ENCODE data around the gene ACKR4. TPM values are rescaled to one million over a fixed set of nuclear protein-coding genes. Genes with fewer than 3 reads are reported as not detected.

ACKR4 gene
- total and polyA plus RNA-seq, 2 experiments from 2014 or later = 0.26 TPM; not detected in 1

DNA sequence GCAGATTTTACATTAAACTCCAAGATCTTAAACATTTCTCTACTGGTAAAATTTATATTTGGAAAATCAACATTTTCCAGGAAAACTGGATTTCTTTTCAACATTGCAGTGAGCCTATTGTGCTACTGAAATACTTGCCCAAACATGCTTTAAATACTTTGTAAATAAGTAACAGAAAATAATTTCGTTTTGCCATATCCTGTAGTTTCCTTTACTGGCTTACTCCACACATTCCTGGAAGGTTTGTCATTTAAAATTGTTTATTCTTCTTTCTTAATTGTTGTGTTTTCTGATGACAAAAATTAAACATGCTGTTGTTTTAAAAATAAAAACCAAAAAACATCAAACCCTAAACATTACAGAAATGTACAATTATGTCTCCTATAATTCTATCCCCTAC is 40.5 kb downstream of the ACKR4 start:
- Mint-ChIP-seq H3K4me1 (no peaks in the 10 kb centered on the region), H3K27me3 (ENCODE audit: insufficient read depth, low read depth, poor library complexity) (peaks cover 2% of the 10 kb centered on the region), H3K9me3 (no peaks in the 10 kb centered on the region), H3K4me3 (no peak overlapping the region), H3K36me3 (ENCODE audit: low read depth) (no peaks in the 10 kb centered on the region), H3K27ac (no peak overlapping the region)
- Histone ChIP-seq H3K4me1 (ENCODE audit: insufficient read depth) (no peaks in the 10 kb centered on the region), H3K36me3 (ENCODE audit: insufficient read depth) (no peaks in the 10 kb centered on the region), H3K27me3 (ENCODE audit: insufficient read depth) (no peaks in the 10 kb centered on the region), H4K20me1 (replicated peaks; ENCODE audit: insufficient read depth) (no peaks in the 10 kb centered on the region), H3K27ac (ENCODE audit: low read depth) (no peak overlapping the region), H3K9me2 (ENCODE audit: insufficient read depth) (no peaks in the 10 kb centered on the region), H2AFZ (no peak overlapping the region), H3K4me3 (no peak overlapping the region), H3K79me2 (replicated peaks; ENCODE audit: insufficient read depth) (no peaks in the 10 kb centered on the region), H3F3A (replicated peaks; ENCODE audit: low read depth) (no peaks in the 10 kb centered on the region), H3K4me2 (no peak overlapping the region)
- DNase-seq (ENCODE audit: low spot score) (no peak), ATAC-seq (no peak)
- TF ChIP-seq STAT1 (IDR thresholded peaks at IDR 0.05; ENCODE audit: unreplicated experiment) (no peak), EZH2 (IDR thresholded peaks at IDR 0.05; ENCODE audit: low read depth, unreplicated experiment) (no peak), POLR2AphosphoS5 (IDR thresholded peaks at IDR 0.05; ENCODE audit: low read depth) (no peak), ETS1 (IDR thresholded peaks at IDR 0.05) (no peak), REST (IDR thresholded peaks at IDR 0.05; ENCODE audit: unreplicated experiment) (no peak), JUNB (IDR thresholded peaks at IDR 0.05; ENCODE audit: unreplicated experiment) (no peak), EZH2phosphoT487 (IDR thresholded peaks at IDR 0.05; ENCODE audit: unreplicated experiment) (no peak), NANOG (IDR thresholded peaks at IDR 0.05; ENCODE audit: borderline replicate concordance) (no peak), ZNF114 (CRISPR knock-in tag; IDR thresholded peaks at IDR 0.05) (no peak)
- TF ChIP-seq, protein P1, sequence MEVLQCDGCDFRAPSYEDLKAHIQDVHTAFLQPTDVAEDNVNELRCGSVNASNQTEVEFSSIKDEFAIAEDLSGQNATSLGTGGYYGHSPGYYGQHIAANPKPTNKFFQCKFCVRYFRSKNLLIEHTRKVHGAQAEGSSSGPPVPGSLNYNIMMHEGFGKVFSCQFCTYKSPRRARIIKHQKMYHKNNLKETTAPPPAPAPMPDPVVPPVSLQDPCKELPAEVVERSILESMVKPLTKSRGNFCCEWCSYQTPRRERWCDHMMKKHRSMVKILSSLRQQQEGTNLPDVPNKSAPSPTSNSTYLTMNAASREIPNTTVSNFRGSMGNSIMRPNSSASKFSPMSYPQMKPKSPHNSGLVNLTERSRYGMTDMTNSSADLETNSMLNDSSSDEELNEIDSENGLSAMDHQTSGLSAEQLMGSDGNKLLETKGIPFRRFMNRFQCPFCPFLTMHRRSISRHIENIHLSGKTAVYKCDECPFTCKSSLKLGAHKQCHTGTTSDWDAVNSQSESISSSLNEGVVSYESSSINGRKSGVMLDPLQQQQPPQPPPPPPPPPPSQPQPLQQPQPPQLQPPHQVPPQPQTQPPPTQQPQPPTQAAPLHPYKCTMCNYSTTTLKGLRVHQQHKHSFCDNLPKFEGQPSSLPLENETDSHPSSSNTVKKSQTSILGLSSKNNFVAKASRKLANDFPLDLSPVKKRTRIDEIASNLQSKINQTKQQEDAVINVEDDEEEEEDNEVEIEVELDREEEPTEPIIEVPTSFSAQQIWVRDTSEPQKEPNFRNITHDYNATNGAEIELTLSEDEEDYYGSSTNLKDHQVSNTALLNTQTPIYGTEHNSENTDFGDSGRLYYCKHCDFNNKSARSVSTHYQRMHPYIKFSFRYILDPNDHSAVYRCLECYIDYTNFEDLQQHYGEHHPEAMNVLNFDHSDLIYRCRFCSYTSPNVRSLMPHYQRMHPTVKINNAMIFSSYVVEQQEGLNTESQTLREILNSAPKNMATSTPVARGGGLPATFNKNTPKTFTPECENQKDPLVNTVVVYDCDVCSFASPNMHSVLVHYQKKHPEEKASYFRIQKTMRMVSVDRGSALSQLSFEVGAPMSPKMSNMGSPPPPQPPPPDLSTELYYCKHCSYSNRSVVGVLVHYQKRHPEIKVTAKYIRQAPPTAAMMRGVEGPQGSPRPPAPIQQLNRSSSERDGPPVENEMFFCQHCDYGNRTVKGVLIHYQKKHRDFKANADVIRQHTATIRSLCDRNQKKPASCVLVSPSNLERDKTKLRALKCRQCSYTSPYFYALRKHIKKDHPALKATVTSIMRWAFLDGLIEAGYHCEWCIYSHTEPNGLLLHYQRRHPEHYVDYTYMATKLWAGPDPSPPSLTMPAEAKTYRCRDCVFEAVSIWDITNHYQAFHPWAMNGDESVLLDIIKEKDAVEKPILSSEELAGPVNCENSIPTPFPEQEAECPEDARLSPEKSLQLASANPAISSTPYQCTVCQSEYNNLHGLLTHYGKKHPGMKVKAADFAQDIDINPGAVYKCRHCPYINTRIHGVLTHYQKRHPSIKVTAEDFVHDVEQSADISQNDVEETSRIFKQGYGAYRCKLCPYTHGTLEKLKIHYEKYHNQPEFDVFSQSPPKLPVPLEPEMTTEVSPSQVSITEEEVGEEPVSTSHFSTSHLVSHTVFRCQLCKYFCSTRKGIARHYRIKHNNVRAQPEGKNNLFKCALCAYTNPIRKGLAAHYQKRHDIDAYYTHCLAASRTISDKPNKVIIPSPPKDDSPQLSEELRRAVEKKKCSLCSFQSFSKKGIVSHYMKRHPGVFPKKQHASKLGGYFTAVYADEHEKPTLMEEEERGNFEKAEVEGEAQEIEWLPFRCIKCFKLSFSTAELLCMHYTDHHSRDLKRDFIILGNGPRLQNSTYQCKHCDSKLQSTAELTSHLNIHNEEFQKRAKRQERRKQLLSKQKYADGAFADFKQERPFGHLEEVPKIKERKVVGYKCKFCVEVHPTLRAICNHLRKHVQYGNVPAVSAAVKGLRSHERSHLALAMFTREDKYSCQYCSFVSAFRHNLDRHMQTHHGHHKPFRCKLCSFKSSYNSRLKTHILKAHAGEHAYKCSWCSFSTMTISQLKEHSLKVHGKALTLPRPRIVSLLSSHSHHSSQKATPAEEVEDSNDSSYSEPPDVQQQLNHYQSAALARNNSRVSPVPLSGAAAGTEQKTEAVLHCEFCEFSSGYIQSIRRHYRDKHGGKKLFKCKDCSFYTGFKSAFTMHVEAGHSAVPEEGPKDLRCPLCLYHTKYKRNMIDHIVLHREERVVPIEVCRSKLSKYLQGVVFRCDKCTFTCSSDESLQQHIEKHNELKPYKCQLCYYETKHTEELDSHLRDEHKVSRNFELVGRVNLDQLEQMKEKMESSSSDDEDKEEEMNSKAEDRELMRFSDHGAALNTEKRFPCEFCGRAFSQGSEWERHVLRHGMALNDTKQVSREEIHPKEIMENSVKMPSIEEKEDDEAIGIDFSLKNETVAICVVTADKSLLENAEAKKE (CRISPR knock-in tag; IDR thresholded peaks at IDR 0.05) = no peak
